Ovary (tissue), 9 donors: ENCODE results near the gene LIPC. TPM values are rescaled to one million over a fixed set of nuclear protein-coding genes. Genes with fewer than 3 reads are reported as not detected.

ENCODE experiments used
- DNase-seq, 5 donors: peaks; one replicate each; pipeline ENCODE4 v3.0.0-alpha.2; 2019 to 2020
- H3K27ac ChIP-seq, 2 donors: fragments of 200-600 bp; one replicate each; pipeline versions ENCODE4 v1.5.1 to v1.8.0; 2019 to 2022
- H3K27me3 ChIP-seq: fragments of 200-600 bp; one replicate; pipeline ENCODE4 v1.8.0; 2022
- H3K36me3 ChIP-seq: fragments of 200-600 bp; sonication (generic); one replicate; pipeline ENCODE4 v1.5.1; 2019
- H3K4me1 ChIP-seq: one replicate; pipeline ENCODE4 v1.8.1; 2013; ENCODE audit warnings: mild to moderate bottlenecking, moderate library complexity; ENCODE audit not compliant: insufficient read depth
- H3K4me3 ChIP-seq: fragments of 200-600 bp; sonication (generic); one replicate; pipeline ENCODE4 v1.5.1; 2017
- H3K9me3 ChIP-seq, 2 donors: fragments of 200-600 bp in 1 of 2; sonication (generic) in 1 of 2; one replicate each; pipeline versions ENCODE4 v1.5.1 to v1.8.1; 2013 to 2019; ENCODE audit warnings: mild to moderate bottlenecking in 1 of 2, moderate library complexity in 1 of 2
- EP300 ChIP-seq: sonication (generic); formaldehyde crosslinking; IDR thresholded peaks from one replicate; pipeline ENCODE4 v1.6.1; 2017; ENCODE audit warnings: antibody characterized with exemption
- POLR2A ChIP-seq: fragments of 450-650 bp; IDR thresholded peaks from one replicate; pipeline ENCODE4 v1.6.1; 2017; ENCODE audit warnings: antibody characterized with exemption, mild to moderate bottlenecking, moderate library complexity
- WGBS, 3 donors: extraction: QIAGEN DNeasy Blood & Tissue Kit in 1 of 3; methylation state at CpG; one replicate each; pipeline versions ENCODE4 v1.1.5 to v1.1.7; 2013 to 2017; 5-methylcytosine and 5-hydroxymethylcytosine counted together
- intact Hi-C, 4 donors: fragments of 100-400 bp; cut with DNase I; formaldehyde crosslinking; loops; one replicate each; pipeline versions ENCODE4 v1.11.0 to v1.15.1; 2022 to 2023
- polyA plus RNA-seq, 2 donors: library from polyadenylated mRNA; stranded (reverse); fragments of 200-250 nt in 1 of 2; fragments of 350-450 nt in 1 of 2; fragmentation: Illumina TruSeq in 1 of 2; extraction: RNeasy Lipid Tissue Mini Kit (QIAGEN cat#74804) in 1 of 2; gene quantifications; one replicate each; pipeline ENCODE4 v1.2.3, GENCODE V29; 2013 to 2014
- total RNA-seq, 7 donors: library from RNA; depleted of rRNA in 2 of 7; stranded (reverse); fragments of >200 nt in 2 of 7; fragmentation: NEBNext Ultra II Directional in 3 of 7; extraction: Animal tissue kit (Norgen Biotek cat#: 25700) in 3 of 7; gene quantifications; one replicate each; pipeline versions ENCODE4 v1.1.0 to v1.2.4, GENCODE V29; 2016 to 2023
- TF ChIP-seq, protein P1 (sequence below), 3 donors: fragments of 450-650 bp in 2 of 3; fragments of 200-600 bp in 1 of 3; IDR thresholded peaks; one replicate each; pipeline versions ENCODE4 v1.5.1 to v1.8.0; 2016 to 2022; ENCODE audit warnings: antibody characterized with exemption in 3 of 3, mild to moderate bottlenecking in 1 of 3
- donor health status: DM: no; HTN: no; CAD: no; lungs with moderate emphysema.
- donor health status: DM: no; HTN: no; CAD: no.
- donor health status: Bipolar disorder and iron deficiency.
- donor health status: DM: yes; HTN: yes; CAD: no.
- donor health status: DM: no; HTN: no; CAD: no.
- donor health status: DM: yes; HTN: yes; CAD: no.

LIPC gene
- total and polyA plus RNA-seq, 9 donors, result 0.28 to 1.1 (median 0.72) TPM

DNA sequence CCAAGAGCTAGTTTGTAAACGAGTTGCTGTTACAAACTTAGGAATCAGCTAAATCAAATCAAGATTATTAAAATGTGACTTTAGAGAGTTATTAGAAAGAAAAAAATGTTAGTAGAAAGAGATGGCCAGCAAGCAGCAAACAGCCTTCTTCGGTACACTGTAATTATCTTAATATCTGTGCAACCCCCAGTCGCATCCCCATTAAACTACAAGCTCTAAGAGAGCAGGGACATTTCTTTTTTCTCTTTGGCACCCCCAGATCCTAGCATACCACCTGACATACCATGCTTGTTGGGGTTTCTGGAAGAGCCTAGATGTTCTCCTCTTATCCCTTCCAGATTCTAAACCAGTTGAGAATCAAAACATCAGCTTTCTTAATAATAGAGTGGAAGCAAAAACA is 45.1 kb upstream of the LIPC start:
- intact Hi-C loops, result no loop called here
- TF ChIP-seq, protein P1, sequence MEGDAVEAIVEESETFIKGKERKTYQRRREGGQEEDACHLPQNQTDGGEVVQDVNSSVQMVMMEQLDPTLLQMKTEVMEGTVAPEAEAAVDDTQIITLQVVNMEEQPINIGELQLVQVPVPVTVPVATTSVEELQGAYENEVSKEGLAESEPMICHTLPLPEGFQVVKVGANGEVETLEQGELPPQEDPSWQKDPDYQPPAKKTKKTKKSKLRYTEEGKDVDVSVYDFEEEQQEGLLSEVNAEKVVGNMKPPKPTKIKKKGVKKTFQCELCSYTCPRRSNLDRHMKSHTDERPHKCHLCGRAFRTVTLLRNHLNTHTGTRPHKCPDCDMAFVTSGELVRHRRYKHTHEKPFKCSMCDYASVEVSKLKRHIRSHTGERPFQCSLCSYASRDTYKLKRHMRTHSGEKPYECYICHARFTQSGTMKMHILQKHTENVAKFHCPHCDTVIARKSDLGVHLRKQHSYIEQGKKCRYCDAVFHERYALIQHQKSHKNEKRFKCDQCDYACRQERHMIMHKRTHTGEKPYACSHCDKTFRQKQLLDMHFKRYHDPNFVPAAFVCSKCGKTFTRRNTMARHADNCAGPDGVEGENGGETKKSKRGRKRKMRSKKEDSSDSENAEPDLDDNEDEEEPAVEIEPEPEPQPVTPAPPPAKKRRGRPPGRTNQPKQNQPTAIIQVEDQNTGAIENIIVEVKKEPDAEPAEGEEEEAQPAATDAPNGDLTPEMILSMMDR (IDR thresholded peaks at IDR 0.05), result no peak
- TF ChIP-seq POLR2A, result no peak
- TF ChIP-seq EP300, result no peak
- Histone ChIP-seq H3K27me3 (no peaks in the 10 kb centered on the region), H3K4me3 (no peak overlapping the region), H3K9me3 (no peaks in the 10 kb centered on the region), H3K36me3 (no peaks in the 10 kb centered on the region), H3K4me1 (no peaks in the 10 kb centered on the region), H3K27ac (no peak overlapping the region)
- WGBS, 3 donors, result 77 to 85% (median 79%) methylated on average over 3 of the region's 3 CpGs
- no peak for DNase-seq

DNA sequence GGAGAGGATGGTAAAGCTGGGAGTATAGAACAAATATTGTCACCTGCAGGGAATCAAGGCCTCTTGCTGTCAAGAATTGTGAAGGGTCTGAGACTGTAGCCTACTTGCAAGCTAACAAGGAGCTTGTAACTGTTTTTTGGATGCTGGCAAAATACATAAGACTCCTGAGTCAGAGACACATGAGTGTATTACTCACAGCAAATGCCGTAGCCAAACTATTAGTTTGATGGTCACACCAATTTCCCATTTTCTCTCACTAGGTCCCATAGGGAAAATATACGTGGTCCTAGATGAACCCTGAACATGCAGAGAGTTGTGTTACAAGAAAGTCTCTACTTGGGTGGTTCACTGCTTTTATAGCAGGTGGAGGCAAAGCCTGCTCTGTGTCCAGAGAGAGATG is 44.7 kb upstream of the LIPC start:
- no peak for TF ChIP-seq POLR2A
- TF ChIP-seq EP300, result no peak
- TF ChIP-seq, protein P1 (IDR thresholded peaks at IDR 0.05), result no peak
- WGBS, 3 donors, result 62 to 85% (median 69%) methylated on average over 2 of the region's 2 CpGs
- intact Hi-C loops, result no loop called here
- H3K9me3 ChIP-seq, result no peaks in the 10 kb centered on the region
- no peaks in the 10 kb centered on the region for H3K27me3 ChIP-seq
- no peak overlapping the region for H3K27ac ChIP-seq
- no peak for DNase-seq
- H3K4me1 ChIP-seq, result no peaks in the 10 kb centered on the region
- no peaks in the 10 kb centered on the region for H3K36me3 ChIP-seq
- H3K4me3 ChIP-seq, result no peak overlapping the region

DNA sequence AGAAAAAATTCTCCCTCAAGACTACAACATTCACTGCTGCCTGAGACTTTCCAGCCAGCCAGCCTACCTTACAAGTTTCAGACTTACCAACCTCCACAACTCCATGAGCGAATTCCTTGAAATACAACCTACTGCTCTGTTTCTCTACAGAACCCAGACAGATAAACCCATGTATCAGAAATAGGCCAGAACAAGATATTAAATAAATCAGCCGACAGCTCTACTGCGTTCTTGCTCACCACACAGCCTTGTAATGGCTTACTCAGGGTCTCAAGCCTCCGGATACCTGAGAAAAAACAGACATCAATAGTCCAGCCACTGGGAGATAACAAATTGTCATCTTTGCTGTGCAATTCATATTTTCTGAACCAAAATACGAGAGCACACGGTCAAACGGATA is 43.6 kb upstream of the LIPC start:
- intact Hi-C loops, result no loop called here
- H3K27ac ChIP-seq, result no peak overlapping the region
- no peaks in the 10 kb centered on the region for H3K9me3 ChIP-seq
- no peaks in the 10 kb centered on the region for H3K27me3 ChIP-seq
- no peak for DNase-seq
- no peak overlapping the region for H3K4me3 ChIP-seq
- H3K4me1 ChIP-seq, result no peaks in the 10 kb centered on the region
- TF ChIP-seq POLR2A (no peak), EP300 (no peak)
- TF ChIP-seq, protein P1 (IDR thresholded peaks at IDR 0.05), result no peak
- H3K36me3 ChIP-seq, result no peaks in the 10 kb centered on the region
- WGBS, 3 donors, result 89 to 95% (median 94%) methylated on average over 7 of the region's 7 CpGs

DNA sequence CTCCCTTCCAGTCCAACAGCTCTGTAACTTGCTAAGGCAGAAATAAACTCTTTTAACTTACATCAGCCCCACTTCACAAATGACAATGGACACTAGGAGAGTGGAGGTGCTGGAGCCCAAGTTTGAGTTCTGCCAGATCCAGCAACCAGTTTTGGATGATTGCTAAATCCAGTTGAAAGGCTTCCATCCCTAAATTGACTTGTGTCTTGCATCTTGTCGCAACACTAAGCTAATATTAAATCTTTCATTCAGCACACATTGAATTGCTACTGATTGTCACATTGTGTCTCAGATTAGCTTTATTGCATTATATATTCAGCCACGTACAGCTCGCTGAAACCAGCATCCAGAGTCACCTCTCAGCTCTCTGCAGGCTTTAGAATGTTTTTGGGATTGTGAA is 41.7 kb upstream of the LIPC start:
- no peak overlapping the region for H3K27ac ChIP-seq
- WGBS, 3 donors, result 97% methylated on average over 3 of the region's 3 CpGs
- H3K36me3 ChIP-seq, result no peaks in the 10 kb centered on the region
- intact Hi-C loops, result no loop called here
- no peak overlapping the region for H3K4me3 ChIP-seq
- H3K27me3 ChIP-seq, result no peaks in the 10 kb centered on the region
- H3K9me3 ChIP-seq, result no peaks in the 10 kb centered on the region
- DNase-seq, result no peak
- no peaks in the 10 kb centered on the region for H3K4me1 ChIP-seq
- TF ChIP-seq, protein P1 (IDR thresholded peaks at IDR 0.05), result no peak
- TF ChIP-seq EP300 (no peak), POLR2A (no peak)

DNA sequence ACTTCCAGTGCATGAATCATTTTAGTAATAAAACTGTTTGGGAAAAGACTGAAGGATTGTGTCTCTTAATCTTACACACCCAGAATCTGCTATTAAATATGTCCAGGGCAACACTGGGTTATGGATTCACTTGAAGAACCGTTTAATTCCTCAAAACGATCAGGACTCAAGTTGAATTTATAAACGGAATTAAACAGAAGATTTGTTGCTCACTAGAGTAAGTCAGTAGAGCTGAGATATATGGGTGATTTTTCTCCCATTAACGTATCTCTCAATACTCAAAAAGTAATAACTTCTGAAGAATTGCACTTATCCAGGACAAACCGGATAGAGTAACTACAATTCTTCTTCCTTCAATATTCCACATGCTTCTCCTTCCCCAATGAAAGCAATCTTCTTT is 41.1 kb upstream of the LIPC start:
- WGBS, 3 donors, result 80 to 84% (median 83%) methylated on average over 5 of the region's 5 CpGs
- Histone ChIP-seq H3K27ac (no peak overlapping the region), H3K4me1 (no peaks in the 10 kb centered on the region), H3K4me3 (no peak overlapping the region), H3K9me3 (no peaks in the 10 kb centered on the region), H3K36me3 (no peaks in the 10 kb centered on the region), H3K27me3 (no peaks in the 10 kb centered on the region)
- intact Hi-C loops, result no loop called here
- TF ChIP-seq EP300 (no peak), POLR2A (no peak)
- TF ChIP-seq, protein P1 (IDR thresholded peaks at IDR 0.05), result no peak
- no peak for DNase-seq
